Memory B cell (primary cell): ENCODE results near the gene OXSM.

ENCODE experiments used
- ATAC-seq: fragments of 150-1000 bp; cut with Tn5 transposase; 2 replicates; pipeline ENCODE4 v1.10.0; 2021; ENCODE audit warnings: low read depth, mild to moderate bottlenecking, moderate library complexity
- DNase-seq, 2 donors: peaks; one replicate each; pipeline ENCODE4 v3.0.0; 2022; ENCODE audit warnings: low spot score in 2 of 2
- H3K27ac Mint-ChIP-seq: one replicate; pipeline ENCODE4 v1.8.0; 2022; ENCODE audit warnings: mild to moderate bottlenecking, moderate library complexity, mixed read lengths
- H3K27me3 Mint-ChIP-seq: one replicate; pipeline ENCODE4 v1.8.0; 2022; ENCODE audit warnings: mixed read lengths
- H3K36me3 Mint-ChIP-seq: one replicate; pipeline ENCODE4 v1.8.0; 2022; ENCODE audit warnings: mild to moderate bottlenecking, mixed read lengths
- H3K4me1 Mint-ChIP-seq: one replicate; pipeline ENCODE4 v1.8.0; 2022; ENCODE audit warnings: mixed read lengths
- H3K4me3 Mint-ChIP-seq: one replicate; pipeline ENCODE4 v1.8.0; 2022; ENCODE audit warnings: mild to moderate bottlenecking, moderate library complexity, mixed read lengths
- H3K9me3 Mint-ChIP-seq: one replicate; pipeline ENCODE4 v1.8.0; 2022; ENCODE audit warnings: mixed read lengths

OXSM gene

GRCh38 chr3:25820816-25821486, 31.1 kb downstream of the OXSM start:
- Mint-ChIP-seq H3K27me3 (peaks cover 5% of the 10 kb centered on the region), H3K4me1 (peaks cover 1% of the 10 kb centered on the region)

GRCh38 chr3:25821746-25822573, 32.1 kb downstream of the OXSM start:
- H3K27ac Mint-ChIP-seq: no peak overlapping the region
- H3K9me3 Mint-ChIP-seq: no peaks in the 10 kb centered on the region
- no peaks in the 10 kb centered on the region for H3K36me3 Mint-ChIP-seq
- DNase-seq (no peak), ATAC-seq (no peak)
- H3K4me1 Mint-ChIP-seq: peaks cover 2% of the 10 kb centered on the region
- H3K4me3 Mint-ChIP-seq: no peak overlapping the region
- H3K27me3 Mint-ChIP-seq: peaks cover 5% of the 10 kb centered on the region

More at GRCh38 chr3:25820816-25821486, 31.1 kb downstream of the OXSM start:
- DNase-seq: no peak
- Mint-ChIP-seq H3K4me3 (no peak overlapping the region), H3K27ac (no peak overlapping the region), H3K9me3 (no peaks in the 10 kb centered on the region), H3K36me3 (no peaks in the 10 kb centered on the region)
- ATAC-seq: no peak

- Mint-ChIP-seq H3K4me1 (peaks cover 2% of the 10 kb centered on the region), H3K4me3 (no peak overlapping the region), H3K27ac (no peak overlapping the region), H3K9me3 (no peaks in the 10 kb centered on the region), H3K36me3 (no peaks in the 10 kb centered on the region), H3K27me3 (peaks cover 5% of the 10 kb centered on the region)
- DNase-seq: no peak
- no peak for ATAC-seq
Measured at GRCh38 chr3:25823314-25823713, 33.4 kb downstream of the OXSM start.

- DNase-seq: no peak
- ATAC-seq: no peak
- peaks cover 5% of the 10 kb centered on the region for H3K27me3 Mint-ChIP-seq
- H3K4me3 Mint-ChIP-seq: no peak overlapping the region
- H3K4me1 Mint-ChIP-seq: peaks cover 2% of the 10 kb centered on the region
- no peak overlapping the region for H3K27ac Mint-ChIP-seq
- H3K9me3 Mint-ChIP-seq: peaks cover 7% of the 10 kb centered on the region
- H3K36me3 Mint-ChIP-seq: no peaks in the 10 kb centered on the region
Measured at GRCh38 chr3:25826510-25826909, 36.6 kb downstream of the OXSM start.

DNA sequence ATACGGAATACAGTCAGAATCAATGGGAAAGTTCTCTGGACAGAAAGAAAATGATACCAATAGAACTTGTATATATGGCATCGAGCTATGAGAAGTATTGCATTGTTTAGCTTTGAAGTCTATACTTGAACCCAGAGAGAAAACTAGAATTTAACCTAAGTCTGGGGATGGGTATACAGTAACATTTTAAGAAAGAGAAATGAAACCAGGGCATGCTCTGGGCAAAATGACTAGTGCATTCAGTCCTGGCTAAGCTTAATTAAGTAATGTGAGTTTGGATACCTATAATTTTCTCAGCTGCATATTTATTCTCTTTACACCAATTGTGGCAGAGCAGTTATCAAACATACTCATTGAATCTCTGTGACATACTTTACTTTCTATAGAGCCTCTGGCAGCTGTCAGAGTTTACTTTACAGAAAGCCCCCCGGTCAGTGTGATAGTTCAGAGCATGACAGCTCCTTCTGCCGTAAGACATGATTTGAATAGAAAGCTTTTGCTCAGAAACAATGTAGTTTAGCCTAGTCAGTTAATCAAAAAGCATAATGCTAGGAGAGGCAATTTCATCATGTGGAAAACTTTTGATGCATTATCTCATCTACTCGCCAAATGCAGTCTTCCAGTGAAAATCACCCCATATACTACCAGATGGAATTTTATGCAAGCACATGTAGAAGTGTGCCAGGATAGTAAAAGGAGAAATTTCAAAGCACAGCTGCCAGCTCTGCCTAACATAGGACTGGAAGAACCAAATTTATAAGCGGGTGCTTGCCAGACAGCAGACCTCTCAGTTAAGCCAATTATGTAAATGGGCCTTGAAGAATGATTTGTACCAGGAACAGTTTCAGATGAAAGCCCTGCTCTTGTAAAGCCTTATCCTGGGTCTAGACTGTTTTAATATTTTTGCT, 40.7 kb downstream of the OXSM start:
- no peak overlapping the region for H3K27ac Mint-ChIP-seq
- peaks cover 2% of the 10 kb centered on the region for H3K4me1 Mint-ChIP-seq
- DNase-seq (no peak), ATAC-seq (no peak)
- H3K36me3 Mint-ChIP-seq: no peaks in the 10 kb centered on the region
- H3K4me3 Mint-ChIP-seq: no peak overlapping the region
- peaks cover 3% of the 10 kb centered on the region for H3K27me3 Mint-ChIP-seq
- H3K9me3 Mint-ChIP-seq: peaks cover 7% of the 10 kb centered on the region

GRCh38 chr3:25831578-25831977, 41.7 kb downstream of the OXSM start:
- no peaks in the 10 kb centered on the region for H3K4me1 Mint-ChIP-seq
- peaks cover 3% of the 10 kb centered on the region for H3K27me3 Mint-ChIP-seq
- no peak for DNase-seq
- peaks cover 7% of the 10 kb centered on the region for H3K9me3 Mint-ChIP-seq
- no peaks in the 10 kb centered on the region for H3K36me3 Mint-ChIP-seq
- no peak for ATAC-seq
- H3K27ac Mint-ChIP-seq: no peak overlapping the region
- no peak overlapping the region for H3K4me3 Mint-ChIP-seq

- Mint-ChIP-seq H3K27ac (no peak overlapping the region), H3K4me1 (no peaks in the 10 kb centered on the region), H3K4me3 (no peak overlapping the region), H3K36me3 (peaks cover 2% of the 10 kb centered on the region), H3K27me3 (peaks cover 3% of the 10 kb centered on the region), H3K9me3 (peaks cover 6% of the 10 kb centered on the region)
- ATAC-seq (no peak), DNase-seq (no peak)
Measured at GRCh38 chr3:25834346-25834745, 44.5 kb downstream of the OXSM start.

DNA sequence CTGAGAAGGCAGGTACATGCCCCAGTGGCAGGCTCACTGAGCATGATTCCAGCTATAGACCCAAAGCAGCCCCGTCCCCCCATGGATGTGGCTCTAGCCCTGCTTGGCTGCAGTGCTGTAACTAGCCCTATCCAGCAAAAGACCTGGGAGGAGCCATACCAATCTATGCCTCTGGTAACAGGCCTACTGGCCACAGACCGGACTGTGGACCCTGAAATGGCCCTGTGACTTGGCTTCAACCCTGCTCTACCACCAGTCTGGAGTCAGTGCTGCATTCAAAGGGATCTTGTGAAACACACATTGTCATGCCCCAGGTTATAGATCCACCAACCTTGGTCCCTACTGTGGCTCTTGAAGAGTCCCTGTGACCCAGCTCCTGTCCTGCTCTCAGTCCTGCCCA, 46.7 kb downstream of the OXSM start:
- peaks cover 1% of the 10 kb centered on the region for H3K9me3 Mint-ChIP-seq
- peaks cover 2% of the 10 kb centered on the region for H3K36me3 Mint-ChIP-seq
- ATAC-seq (no peak), DNase-seq (no peak)
- H3K27me3 Mint-ChIP-seq: peaks cover 3% of the 10 kb centered on the region
- H3K4me3 Mint-ChIP-seq: no peak overlapping the region
- no peaks in the 10 kb centered on the region for H3K4me1 Mint-ChIP-seq
- no peak overlapping the region for H3K27ac Mint-ChIP-seq

- ATAC-seq (no peak), DNase-seq (no peak)
- Mint-ChIP-seq H3K36me3 (peaks cover 2% of the 10 kb centered on the region), H3K27me3 (peaks cover 3% of the 10 kb centered on the region), H3K4me1 (no peaks in the 10 kb centered on the region), H3K27ac (no peak overlapping the region), H3K4me3 (no peak overlapping the region), H3K9me3 (peaks cover 1% of the 10 kb centered on the region)
Measured at GRCh38 chr3:25837038-25837437, 47.1 kb downstream of the OXSM start.

- ATAC-seq (no peak), DNase-seq (no peak)
- peaks cover 1% of the 10 kb centered on the region for H3K9me3 Mint-ChIP-seq
Measured at GRCh38 chr3:25840099-25840498, 50.2 kb downstream of the OXSM start.

GRCh38 chr3:25843332-25843731, 53.4 kb downstream of the OXSM start:
- no peaks in the 10 kb centered on the region for H3K27me3 Mint-ChIP-seq
- DNase-seq (no peak), ATAC-seq (no peak)
- no peaks in the 10 kb centered on the region for H3K9me3 Mint-ChIP-seq
- no peaks in the 10 kb centered on the region for H3K4me1 Mint-ChIP-seq
- no peaks in the 10 kb centered on the region for H3K36me3 Mint-ChIP-seq
- H3K27ac Mint-ChIP-seq: no peak overlapping the region
- H3K4me3 Mint-ChIP-seq: no peak overlapping the region

More at GRCh38 chr3:25840099-25840498, 50.2 kb downstream of the OXSM start:
- H3K4me3 Mint-ChIP-seq: no peak overlapping the region
- no peak overlapping the region for H3K27ac Mint-ChIP-seq
- no peaks in the 10 kb centered on the region for H3K4me1 Mint-ChIP-seq
- H3K36me3 Mint-ChIP-seq: peaks cover 2% of the 10 kb centered on the region
- H3K27me3 Mint-ChIP-seq: peaks cover 3% of the 10 kb centered on the region
